HG03039 (cell line): ENCODE measurements around the gene SPOCK1.
"Not testable (repeated sequence)": the region's sequence is repeated elsewhere in the genome, so short reads cannot be mapped to it uniquely, and the experiment has no call there.

Experiments used
- ATAC-seq: cut with Tn5 transposase; IDR thresholded peaks from one replicate; pipeline ENCODE4 v1.9.1; 2021; ENCODE audit warnings: mild to moderate bottlenecking, moderate library complexity; ENCODE audit not compliant: unreplicated experiment

SPOCK1 gene

DNA sequence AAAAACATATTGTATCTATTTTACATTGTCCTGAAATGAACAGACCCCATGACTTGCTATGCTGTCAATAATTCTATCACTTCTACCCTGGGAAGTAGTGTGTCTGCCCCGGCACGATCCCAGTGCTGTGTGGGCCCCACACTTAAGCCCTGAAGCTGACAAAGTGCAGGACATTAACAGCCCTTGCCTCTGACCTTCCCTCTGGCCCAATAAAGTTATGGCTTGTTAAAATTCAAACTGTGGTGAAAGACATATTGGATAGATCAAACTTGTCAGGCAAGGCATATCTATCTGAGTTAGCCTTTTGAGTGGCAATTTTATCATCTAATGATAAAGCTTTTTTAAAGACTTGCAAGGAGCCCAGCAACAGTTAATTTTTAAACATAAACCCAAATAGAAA is 229.2 kb downstream of the SPOCK1 start:
- no peak for ATAC-seq

- ATAC-seq, result no peak
These were observed 229.9 kb downstream of the SPOCK1 start for GRCh38 chr5:137269274-137269673.

GRCh38 chr5:137268646-137269045 is 230.5 kb downstream of the SPOCK1 start:
- no peak for ATAC-seq

GRCh38 chr5:137266186-137266585 is 232.9 kb downstream of the SPOCK1 start:
- no peak for ATAC-seq

GRCh38 chr5:137265457-137265856 is 233.7 kb downstream of the SPOCK1 start:
- ATAC-seq, result no peak

GRCh38 chr5:137264573-137264972 is 234.6 kb downstream of the SPOCK1 start:
- ATAC-seq, result no peak

- no peak for ATAC-seq
These were observed 235.1 kb downstream of the SPOCK1 start for GRCh38 chr5:137264041-137264440.

GRCh38 chr5:137263371-137264005 is 235.6 kb downstream of the SPOCK1 start:
- ATAC-seq, result no peak

DNA sequence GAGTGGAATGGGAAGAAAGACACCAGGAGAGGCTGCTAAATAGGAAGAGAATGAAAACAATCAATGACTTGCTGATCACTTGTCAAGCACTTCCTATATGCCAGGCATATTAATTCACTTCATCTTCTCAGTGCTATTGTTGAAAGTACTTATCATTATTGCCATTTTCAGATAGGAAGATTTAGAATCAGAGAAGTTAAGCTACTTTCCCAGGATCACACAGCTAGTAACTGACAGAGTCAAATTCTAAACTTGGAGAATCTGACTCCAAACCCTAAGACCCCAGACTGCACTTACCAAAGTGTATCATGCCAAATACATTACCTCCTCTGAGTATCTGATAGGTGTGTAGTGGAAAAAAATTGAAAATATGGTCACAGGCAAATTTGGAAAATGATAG is 236.3 kb downstream of the SPOCK1 start:
- no peak for ATAC-seq

DNA sequence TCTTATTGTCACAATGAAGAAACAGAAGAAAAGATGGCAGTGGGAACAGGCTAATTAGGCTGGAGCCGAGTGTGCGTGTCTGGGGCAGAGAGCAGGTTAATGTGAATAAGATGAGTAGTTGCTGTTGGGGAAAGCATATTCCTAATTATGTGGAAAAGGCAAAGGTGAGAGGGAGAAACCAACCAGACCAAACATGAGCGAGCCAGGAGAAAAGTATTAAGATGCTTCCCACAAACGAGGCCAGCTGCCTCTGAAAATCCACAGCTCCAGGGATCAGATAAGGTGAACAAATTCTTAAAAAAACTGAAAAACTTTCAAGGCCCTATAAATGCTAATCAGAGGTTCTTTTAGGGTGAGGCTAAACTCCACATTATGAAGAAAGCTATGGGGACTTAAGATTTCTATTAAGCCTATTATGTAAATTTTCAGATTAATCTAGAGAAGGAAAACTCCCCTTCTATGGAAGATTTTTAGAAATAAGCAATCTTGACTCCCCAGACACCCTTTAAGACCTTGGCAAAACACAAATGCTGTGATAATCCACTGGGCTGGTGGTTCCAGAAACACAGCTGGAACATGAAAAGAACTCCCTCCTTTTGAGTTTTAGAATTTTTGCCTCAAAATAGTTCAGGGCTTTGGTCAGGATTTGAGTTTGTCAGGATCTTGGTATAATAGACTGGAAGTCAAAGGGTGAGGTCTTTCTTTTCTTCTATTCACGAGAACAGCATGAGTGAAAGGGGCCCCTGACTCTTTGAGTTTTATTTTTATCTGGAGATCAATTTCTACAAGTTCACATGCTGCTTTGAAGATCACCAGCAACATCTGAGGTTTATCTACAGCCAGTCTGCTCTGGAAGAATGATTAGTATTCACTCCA is 238.1 kb downstream of the SPOCK1 start:
- no peak for ATAC-seq

- ATAC-seq, result not testable (repeated sequence)
These were observed 240.0 kb downstream of the SPOCK1 start for GRCh38 chr5:137259115-137259514.

- no peak for ATAC-seq
These were observed 244.7 kb downstream of the SPOCK1 start for GRCh38 chr5:137254119-137255090.

DNA sequence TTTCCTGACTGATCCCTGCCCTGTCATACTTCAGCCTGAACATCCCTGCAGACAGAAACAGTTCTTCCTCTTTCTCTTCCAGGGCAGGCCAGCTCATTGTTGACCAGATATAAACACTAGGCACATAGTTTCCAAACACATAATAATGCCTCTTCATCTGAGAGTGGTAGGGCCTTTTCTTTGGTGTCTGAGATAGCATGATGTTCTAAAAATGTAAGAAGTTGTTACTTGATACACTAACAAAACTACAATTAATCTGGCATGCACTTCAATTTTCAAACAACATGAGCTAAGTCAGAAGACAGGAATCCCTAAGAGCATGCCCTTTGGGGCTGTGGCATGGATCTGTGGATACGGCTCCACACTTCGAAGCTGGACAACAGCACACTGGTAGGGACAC is 246.6 kb downstream of the SPOCK1 start:
- no peak for ATAC-seq

DNA sequence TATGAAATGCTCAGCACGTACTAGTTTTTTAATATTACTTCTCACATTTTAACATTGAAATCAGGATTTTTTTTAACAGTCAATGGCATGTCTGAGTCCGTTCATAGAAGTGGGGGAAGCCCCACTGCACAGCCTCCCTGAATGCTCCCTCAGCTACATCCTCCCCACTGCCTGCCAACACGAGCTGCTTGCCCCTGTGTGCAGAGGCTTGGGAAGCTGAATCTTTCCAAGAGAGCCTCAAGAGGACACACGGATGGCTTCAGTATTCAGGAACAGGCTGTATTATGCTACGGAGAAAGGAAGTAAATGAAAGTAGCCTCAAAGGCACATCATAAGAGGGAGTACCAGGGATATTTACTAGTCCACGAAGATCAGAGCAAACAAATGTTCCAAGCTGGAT is 248.7 kb downstream of the SPOCK1 start:
- ATAC-seq, result no peak

- ATAC-seq, result no peak
These were observed 250.6 kb downstream of the SPOCK1 start for GRCh38 chr5:137248527-137248926.

GRCh38 chr5:137245438-137245837 is 253.7 kb downstream of the SPOCK1 start:
- ATAC-seq, result no peak

- ATAC-seq, result no peak
These were observed 258.8 kb downstream of the SPOCK1 start for GRCh38 chr5:137240285-137240684.

- no peak for ATAC-seq
These were observed 262.1 kb downstream of the SPOCK1 start for GRCh38 chr5:137236849-137237507.

DNA sequence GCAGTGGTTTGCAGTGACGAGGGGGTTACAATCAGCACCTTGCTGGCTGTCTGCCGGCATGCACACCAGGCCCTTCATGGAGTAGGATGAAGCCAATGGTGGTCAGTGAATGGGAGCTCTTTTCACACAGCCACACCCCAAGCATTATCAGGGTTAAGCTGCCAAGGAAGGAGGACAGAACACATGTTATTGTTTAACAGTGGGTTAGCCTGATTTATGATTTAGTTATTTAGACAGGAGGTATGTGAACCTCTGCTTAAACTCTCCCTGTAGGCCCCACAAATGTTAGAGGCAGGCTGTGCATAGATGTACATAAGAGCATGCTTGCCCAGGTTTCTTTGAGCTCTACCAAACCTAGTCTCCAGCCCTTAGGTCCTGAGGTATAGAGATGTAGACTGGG is 262.9 kb downstream of the SPOCK1 start:
- ATAC-seq, result no peak
